ENCODE measurements around the gene ATXN7L3.

ATXN7L3 gene

GRCh38 chr17:44198721-44199552 is 747 bp downstream of the ATXN7L3 start:
- DNase-seq: peak; percentile 44

GRCh38 chr17:44197980-44198720 is 1.5 kb downstream of the ATXN7L3 start:
- peak; percentile 82 for DNase-seq

GRCh38 chr17:44197107-44197506 is 2.6 kb downstream of the ATXN7L3 start:
- DNase-seq: no peak

- DNase-seq: no peak
Observed at GRCh38 chr17:44193326-44194084, 6.2 kb downstream of the ATXN7L3 start.

GRCh38 chr17:44192750-44193149 is 6.9 kb downstream of the ATXN7L3 start:
- no peak for DNase-seq

GRCh38 chr17:44191941-44192496 is 7.7 kb downstream of the ATXN7L3 start:
- DNase-seq: no peak

GRCh38 chr17:44191369-44191768 is 8.3 kb downstream of the ATXN7L3 start:
- no peak for DNase-seq

- DNase-seq: no peak
Observed at GRCh38 chr17:44190481-44190880, 9.2 kb downstream of the ATXN7L3 start.

GRCh38 chr17:44188576-44189403 is 10.9 kb downstream of the ATXN7L3 start:
- no peak for DNase-seq

GRCh38 chr17:44187131-44187899 is 12.4 kb downstream of the ATXN7L3 start:
- peak; percentile 43 for DNase-seq

- DNase-seq: peak; percentile 99
Observed at GRCh38 chr17:44186307-44187130, 13.2 kb downstream of the ATXN7L3 start, which contains the start of gene TMUB2. TSS of gene TMUB2 (plus strand) at chr17:44186972. CDS start at chr17:44187709, 737 bp downstream.

- no peak for DNase-seq
Observed at GRCh38 chr17:44184212-44184810, 15.4 kb downstream of the ATXN7L3 start.

GRCh38 chr17:44183024-44183423 is 16.7 kb downstream of the ATXN7L3 start:
- no peak for DNase-seq

GRCh38 chr17:44178133-44178532 is 21.6 kb downstream of the ATXN7L3 start:
- DNase-seq: no peak

- DNase-seq: no peak
Observed at GRCh38 chr17:44177640-44178039, 22.0 kb downstream of the ATXN7L3 start.

GRCh38 chr17:44176671-44177501 is 22.8 kb downstream of the ATXN7L3 start:
- no peak for DNase-seq

- DNase-seq: no peak
Observed at GRCh38 chr17:44176257-44176656, 23.4 kb downstream of the ATXN7L3 start.

GRCh38 chr17:44174427-44174826 is 25.3 kb downstream of the ATXN7L3 start:
- no peak for DNase-seq

- no peak for DNase-seq
Observed at GRCh38 chr17:44171931-44172455, 27.7 kb downstream of the ATXN7L3 start.
